HL-60 (cell line): ENCODE results near the gene SCAMP3.

Experiments used
- DNase-seq, 2 experiments: peaks; one replicate each; pipeline ENCODE4 v3.0.0-alpha.2; 2010 to 2020; ENCODE audit warnings: low read depth in 1 of 2, low spot score in 1 of 2
- H3K27ac ChIP-seq: fragments of 250-450 bp; sonication (Bioruptor Pico); replicated peaks from 2 replicates; pipeline ENCODE4 v1.5.1; 2020; ENCODE audit warnings: mild to moderate bottlenecking, moderate library complexity
- H3K27me3 ChIP-seq: fragments of 250-450 bp; sonication (Bioruptor Pico); 2 replicates; pipeline ENCODE4 v1.5.1; 2021; ENCODE audit warnings: mild to moderate bottlenecking, moderate library complexity; ENCODE audit not compliant: insufficient read depth, poor library complexity, severe bottlenecking
- H3K4me3 ChIP-seq: replicated peaks from 2 replicates; pipeline ENCODE4 v1.5.1; 2011; ENCODE audit warnings: mild to moderate bottlenecking, control low read depth, low read length; ENCODE audit not compliant: insufficient read depth
- GABPA ChIP-seq: IDR thresholded peaks from 2 replicates; pipeline ENCODE4 v1.6.1; 2012; ENCODE audit warnings: low read depth
- POLR2AphosphoS5 ChIP-seq: IDR thresholded peaks from 2 replicates; pipeline ENCODE4 v1.6.1; 2012; ENCODE audit warnings: low read depth
- REST ChIP-seq: IDR thresholded peaks from 2 replicates; pipeline ENCODE4 v1.6.1; 2012; ENCODE audit warnings: low read depth; ENCODE audit not compliant: insufficient replicate concordance
- SPI1 ChIP-seq: IDR thresholded peaks from 2 replicates; pipeline ENCODE4 v1.6.1; 2012; ENCODE audit warnings: low read depth, mild to moderate bottlenecking, borderline replicate concordance
- TF ChIP-seq, protein P1 (sequence below): IDR thresholded peaks from one replicate; pipeline ENCODE4 v1.5.1; 2011; ENCODE audit warnings: low read length, control low read depth, inconsistent platforms; ENCODE audit not compliant: insufficient read depth

Gene SCAMP3

GRCh38 chr1:155301342-155301841 lies 39.2 kb upstream of the SCAMP3 start, which contains the start of gene PKLR:
TSS of gene PKLR (minus strand) at chr1:155301438. CDS start at chr1:155301395, 43 bp downstream.
- Histone ChIP-seq H3K27me3 (no peaks in the 10 kb centered on the region), H3K27ac (no peak within 1 kb of the TSS), H3K4me3 (no peak within 1 kb of the TSS)
- DNase-seq: no peak
- TF ChIP-seq REST (no peak), SPI1 (no peak), POLR2AphosphoS5 (no peak), GABPA (no peak)
- TF ChIP-seq, protein P1, sequence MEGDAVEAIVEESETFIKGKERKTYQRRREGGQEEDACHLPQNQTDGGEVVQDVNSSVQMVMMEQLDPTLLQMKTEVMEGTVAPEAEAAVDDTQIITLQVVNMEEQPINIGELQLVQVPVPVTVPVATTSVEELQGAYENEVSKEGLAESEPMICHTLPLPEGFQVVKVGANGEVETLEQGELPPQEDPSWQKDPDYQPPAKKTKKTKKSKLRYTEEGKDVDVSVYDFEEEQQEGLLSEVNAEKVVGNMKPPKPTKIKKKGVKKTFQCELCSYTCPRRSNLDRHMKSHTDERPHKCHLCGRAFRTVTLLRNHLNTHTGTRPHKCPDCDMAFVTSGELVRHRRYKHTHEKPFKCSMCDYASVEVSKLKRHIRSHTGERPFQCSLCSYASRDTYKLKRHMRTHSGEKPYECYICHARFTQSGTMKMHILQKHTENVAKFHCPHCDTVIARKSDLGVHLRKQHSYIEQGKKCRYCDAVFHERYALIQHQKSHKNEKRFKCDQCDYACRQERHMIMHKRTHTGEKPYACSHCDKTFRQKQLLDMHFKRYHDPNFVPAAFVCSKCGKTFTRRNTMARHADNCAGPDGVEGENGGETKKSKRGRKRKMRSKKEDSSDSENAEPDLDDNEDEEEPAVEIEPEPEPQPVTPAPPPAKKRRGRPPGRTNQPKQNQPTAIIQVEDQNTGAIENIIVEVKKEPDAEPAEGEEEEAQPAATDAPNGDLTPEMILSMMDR: no peak

DNA sequence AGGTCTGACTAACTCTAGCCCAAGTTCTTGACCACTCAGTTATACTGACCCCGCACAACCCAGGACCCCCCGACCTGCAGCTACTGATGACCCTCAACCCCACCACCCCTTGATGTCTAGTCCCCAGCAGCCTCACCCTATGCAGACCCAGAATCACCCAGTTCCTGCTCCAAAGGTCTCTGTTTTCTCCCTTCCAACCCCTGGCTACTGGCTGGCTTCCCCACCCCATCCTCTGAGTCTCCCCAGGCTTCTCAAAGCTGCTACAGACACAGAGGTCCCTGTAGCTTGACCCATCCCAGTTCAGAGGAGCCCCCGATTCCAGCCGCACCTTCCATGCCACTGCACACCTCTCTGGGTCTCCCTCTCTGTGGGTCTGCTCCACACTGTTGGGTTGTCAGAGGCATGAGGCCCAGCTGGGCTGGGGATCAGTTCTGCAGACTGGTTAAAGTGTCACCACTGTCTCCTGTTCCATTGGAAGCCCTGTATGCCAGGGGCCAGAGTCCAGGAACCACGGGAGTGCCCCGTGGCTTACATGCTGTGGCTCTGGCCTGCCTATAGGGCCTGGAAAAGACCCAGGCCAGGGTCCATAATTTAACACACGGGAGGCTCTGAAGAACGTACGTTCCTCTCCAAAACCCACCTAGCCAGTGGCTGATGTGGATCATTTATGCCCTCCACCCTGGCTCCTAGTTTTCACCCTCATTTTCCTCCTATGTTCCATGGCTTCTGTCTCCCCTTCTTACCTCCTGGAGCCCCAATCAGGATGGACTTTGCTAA lies 38.6 kb upstream of the SCAMP3 start:
- no peak overlapping the region for H3K27ac ChIP-seq
- TF ChIP-seq, protein P1: no peak
- TF ChIP-seq REST: no peak
- no peak for TF ChIP-seq SPI1
- TF ChIP-seq POLR2AphosphoS5: no peak
- no peak for TF ChIP-seq GABPA
- H3K4me3 ChIP-seq: no peak overlapping the region
- H3K27me3 ChIP-seq: no peaks in the 10 kb centered on the region
- no peak for DNase-seq

DNA sequence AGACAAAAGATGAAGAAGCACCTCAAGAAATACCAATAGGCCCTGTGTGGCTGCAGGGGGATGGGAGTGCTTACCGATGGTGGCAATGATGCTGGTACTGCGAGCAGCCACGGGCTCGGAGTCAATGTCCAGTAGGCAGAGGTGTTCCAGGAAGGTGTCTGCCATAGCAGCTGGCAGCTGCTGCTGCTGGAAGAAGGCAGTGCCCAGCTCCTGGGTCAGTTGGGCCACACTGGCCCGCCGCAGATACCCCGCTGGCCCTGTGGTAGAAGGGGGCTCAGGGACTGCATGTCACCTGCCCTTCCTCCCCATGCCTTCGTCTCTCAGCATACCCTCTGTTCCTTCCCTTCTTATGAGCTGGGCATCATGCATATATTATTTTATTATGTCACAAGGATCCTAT lies 37.9 kb upstream of the SCAMP3 start:
- DNase-seq: no peak
- Histone ChIP-seq H3K4me3 (no peak overlapping the region), H3K27me3 (peaks cover under 1% of the 10 kb centered on the region), H3K27ac (no peak overlapping the region)
- no peak for TF ChIP-seq SPI1
- no peak for TF ChIP-seq REST
- TF ChIP-seq GABPA: no peak
